ELF-1 (cell line): ENCODE measurements around the gene PCNT.

ENCODE experiments used
- DNase-seq: peaks from one replicate; pipeline ENCODE4 v3.0.0-alpha.2; 2016; ENCODE audit warnings: low read depth, low spot score

PCNT gene

DNA sequence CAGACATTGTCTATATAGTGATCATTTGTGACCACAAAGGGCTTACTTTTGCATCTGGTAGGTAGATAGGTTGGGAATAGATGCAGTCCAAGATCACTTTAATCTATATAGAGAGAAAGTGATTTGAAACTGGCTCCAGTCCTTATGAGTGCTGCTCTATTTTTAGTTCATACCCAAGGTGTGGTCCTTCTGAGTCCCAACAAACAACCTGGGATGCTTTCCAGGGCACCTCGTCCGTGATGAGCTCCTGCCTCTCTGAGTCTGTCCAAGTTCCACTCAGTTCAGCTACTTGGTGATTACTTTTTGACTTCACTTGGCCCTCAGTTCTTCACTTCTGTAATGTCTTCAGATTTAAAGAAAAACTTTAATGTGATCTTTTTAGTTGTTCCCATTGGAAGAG, 155.0 kb downstream of the PCNT start:
- DNase-seq = no peak

DNA sequence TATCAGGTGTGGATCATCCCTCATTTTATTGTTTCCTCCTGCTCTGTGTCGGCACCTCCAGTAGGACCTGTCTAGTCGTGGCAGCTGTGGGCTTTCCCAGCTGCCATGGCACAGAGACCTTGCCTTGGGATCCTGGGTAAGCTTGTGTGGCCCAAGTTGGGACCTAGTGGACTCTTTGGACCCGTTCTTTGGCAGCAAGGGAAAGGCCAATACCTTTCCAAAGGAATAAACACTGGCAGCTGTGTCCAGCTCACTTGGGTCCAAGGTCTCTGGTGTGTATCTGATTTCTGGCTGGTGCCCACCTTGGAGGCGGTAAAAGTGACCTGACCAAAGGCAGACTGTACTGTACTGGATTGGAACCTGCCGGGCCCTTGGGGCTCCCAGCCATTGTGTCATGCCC, 156.5 kb downstream of the PCNT start:
- DNase-seq = no peak

DNA sequence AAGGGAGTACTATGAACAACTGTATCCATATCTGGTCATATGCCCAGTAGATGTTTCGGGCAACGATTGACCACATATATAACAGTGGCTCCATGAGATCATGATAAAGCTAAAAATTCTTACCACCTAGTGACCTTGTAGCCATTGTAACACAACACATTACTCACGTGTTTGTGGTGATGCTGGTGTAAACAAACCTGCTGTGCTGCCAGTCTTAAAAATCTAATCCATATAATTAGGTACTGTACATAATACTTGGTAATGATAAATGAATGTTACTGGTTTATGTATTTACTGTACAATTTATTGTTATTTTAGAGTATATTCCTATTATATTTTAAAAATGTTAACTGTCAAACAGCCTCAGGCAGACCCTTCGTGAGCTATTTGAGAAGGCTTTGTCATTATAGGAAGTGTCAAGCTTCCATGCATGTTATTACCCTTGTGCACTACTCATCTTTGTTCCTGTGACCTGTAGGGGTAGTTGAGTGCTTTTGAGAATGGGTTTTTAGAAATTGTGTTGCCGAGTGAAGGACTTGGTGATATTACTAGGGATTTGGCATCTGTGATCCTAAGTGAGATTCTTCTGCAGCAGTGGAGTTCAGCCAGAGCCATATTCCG, 158.4 kb downstream of the PCNT start:
- no peak for DNase-seq

DNA sequence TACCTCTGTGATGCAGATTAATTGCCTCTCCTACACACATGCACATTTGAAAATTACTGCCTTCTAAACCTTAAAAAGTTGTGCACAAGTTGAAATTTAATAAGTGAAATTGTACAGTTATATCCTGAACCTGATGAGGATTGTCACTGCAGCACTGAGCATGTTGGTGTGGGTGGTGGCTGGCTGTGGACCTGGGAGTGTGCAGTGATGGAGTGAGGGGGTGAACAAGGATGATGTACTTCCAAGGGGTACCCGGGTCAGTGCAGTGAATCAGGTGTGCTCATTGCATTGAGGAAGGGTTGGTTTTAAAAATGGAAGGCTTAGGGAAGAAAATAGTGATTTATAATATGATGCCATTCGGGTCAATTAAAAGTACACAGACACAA, 158.9 kb downstream of the PCNT start:
- no peak for DNase-seq

DNA sequence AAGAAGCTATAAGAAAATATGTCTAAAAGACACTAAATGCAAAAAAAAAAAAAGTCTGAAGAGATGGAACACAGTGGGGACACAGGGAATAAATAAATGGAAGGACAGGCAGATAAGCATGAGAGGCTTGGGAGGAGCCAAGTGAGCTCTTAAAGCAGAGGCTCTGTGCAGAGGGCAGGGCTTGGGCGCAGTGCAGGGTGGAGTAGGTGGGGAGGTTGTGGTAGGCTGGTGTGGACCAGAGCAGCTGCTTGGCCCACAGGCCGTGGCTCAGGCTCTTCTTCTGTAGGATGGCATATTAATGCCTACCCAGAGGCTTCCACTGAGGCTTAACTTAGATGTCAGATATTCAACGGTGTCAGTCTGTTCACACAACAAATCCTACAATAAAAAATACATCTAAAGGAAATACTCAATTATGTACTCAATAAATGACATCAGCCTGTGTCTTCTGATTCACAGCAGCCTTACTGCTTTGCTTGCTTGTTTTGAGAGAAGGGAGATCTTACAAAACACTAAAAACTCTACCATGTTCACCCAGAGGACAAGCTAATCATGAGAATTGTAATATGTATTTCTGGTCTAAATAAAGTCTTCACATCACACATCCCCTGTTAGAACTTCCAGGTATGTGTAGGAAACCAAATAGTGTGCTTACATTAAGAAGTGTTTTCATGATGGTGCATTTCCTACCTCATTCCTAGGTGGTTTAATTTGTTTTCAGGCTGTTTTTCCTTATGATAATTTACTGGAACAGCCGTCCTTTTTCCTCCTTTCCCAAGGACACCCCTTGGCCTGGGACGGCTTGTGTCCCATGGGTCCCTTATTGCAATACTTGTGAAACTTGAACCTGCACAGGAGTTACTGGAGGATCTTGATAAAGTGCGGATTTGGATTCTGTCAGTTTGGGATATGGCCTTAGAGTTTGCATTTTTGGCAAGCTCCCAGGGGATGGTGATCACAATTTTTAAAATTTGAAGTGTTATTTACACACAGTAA, 159.6 kb downstream of the PCNT start:
- DNase-seq = no peak

DNA sequence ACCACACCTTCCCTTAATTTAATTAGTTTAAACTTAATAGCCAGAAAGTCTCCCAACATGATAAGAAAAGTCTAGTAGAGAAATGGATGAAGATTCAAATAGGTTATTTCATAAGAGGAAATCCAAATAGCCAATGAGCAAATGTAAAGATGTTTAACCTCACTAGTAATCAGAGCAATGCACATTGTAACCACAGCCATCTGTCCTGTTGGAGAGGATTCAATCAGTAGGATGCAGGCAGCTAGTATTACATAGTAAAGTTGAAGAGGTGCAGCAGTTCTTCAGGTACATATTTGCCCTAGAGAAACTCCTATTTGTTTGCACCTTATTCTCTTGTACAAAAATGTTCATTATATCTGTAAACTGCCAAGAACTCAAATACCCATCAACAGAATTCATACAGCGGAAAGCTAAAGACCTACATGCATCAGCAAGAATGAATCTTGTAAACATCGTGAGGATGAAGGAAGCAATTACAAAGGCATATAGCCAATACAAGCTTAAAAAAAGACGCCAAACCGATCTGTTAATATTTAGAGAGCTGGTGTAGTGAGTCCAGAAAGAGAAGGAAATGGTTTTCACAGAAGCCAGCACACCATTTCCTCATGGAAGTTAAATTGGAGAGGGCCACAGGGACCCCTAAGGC, 162.6 kb downstream of the PCNT start:
- no peak for DNase-seq

DNA sequence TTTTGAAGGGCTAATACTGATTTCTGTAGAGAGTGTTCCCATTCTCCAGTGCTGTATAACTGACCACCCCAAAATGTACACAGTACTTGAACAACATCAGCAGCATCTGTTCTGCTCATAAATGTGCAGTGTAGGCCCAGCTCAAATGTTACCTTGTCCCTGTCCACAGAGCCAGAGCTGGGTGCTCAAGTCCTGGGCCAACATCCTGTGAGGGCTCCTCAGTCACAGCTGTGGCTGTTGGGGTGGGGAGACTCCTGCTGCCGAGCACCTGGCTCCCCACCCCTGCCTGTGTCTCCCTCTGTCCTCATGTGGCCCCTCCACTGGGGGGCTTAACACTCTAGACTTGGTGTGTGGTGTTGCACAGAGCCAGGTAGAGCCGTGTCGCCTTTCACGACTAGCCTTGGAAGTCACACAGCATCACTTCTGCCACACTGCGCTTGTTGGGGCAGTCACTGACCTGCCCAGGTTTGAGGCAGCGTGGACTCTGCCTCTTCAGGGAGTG, 165.3 kb downstream of the PCNT start:
- DNase-seq = no peak

DNA sequence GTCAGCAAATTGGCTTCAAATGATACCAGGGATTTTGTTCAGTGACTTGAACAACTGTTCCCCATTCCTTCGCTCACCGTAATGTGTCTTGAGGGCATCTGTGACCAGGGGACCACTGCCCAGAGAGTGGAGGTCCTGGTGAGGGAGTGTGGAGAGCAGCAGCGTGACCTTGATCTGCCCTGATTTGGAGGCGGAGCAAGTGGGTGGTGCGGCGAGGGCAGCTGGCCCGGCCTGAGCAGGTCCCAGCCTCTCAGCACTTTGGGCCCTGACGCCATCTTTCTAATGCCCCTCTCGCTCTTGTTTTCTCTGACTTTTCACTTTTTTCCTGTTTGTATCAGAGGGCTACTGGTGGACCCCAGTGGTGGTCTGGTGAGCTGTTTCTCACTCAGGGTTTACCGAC, 165.8 kb downstream of the PCNT start:
- no peak for DNase-seq

DNA sequence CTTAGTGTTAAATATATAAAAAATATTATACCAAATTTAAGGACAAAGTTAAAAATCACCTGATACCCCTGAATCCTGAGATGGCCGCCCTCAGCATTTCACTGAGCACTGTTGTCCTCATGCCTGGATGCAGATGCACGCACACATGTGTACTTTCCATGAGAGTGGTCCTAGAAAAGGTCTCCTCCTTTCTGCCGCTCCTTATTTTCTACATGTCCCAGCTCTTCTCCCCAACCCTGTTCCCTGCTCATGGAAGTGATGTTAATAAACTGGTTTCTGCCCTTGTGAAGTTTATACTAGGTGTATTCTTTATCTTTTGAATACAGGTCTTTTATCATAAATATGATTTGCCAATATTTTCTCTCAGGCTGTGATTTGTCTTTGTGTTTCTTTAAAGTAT, 167.6 kb downstream of the PCNT start:
- no peak for DNase-seq

DNA sequence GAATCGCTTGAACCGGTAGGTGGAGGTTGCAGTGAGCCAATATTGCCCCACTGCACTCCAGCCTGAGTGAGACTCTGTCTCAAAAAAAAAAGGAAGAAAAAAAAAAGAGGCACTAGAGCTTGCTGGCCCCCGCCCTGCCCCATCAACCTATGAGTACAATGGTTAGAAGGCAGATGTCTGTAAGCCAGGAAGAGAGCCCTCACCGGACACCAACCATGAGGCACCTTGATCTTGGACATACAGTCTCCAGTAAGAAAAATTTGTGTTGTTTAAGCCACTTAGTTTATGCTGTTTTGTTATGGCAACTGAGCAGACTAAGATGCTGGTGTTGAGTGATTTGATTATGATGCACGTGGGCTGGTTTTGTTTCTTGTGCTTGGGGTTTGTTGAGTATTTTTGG, 168.9 kb downstream of the PCNT start:
- DNase-seq = no peak

DNA sequence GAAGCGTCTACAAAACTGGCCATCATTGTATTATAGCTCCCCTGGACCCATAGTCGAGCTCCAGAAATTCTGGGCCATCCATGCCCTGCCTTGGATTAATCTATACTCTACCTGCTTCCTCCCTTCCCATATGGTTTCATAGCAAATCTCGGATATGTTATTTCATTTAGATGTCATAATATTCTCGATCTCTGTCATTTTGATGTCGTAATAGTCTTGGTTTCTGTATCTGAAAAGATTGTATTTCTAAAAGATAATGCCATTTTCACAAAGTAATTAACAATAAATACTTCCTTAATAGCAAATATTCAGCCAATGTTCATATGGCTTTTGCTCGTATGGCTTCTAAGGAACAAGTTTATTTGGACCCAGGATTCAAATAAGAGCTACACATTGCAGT, 169.9 kb downstream of the PCNT start:
- DNase-seq = no peak
